GM23338 (cell line): ENCODE results near the gene ZPBP. TPM values are rescaled to one million over a fixed set of nuclear protein-coding genes. Genes with fewer than 3 reads are reported as not detected.

Experiments
- ATAC-seq: fragments of 200-7000 bp; cut with Tn5 transposase; 3 replicates; pipeline ENCODE4 v1.9.1; 2020
- DNase-seq: peaks from one replicate; pipeline ENCODE4 v3.0.0-alpha.2; 2015; ENCODE audit warnings: low spot score
- H2AFZ ChIP-seq: fragments of 200-600 bp; sonication (generic); 2 replicates; pipeline ENCODE4 v1.8.0; 2016; ENCODE audit warnings: antibody characterized with exemption, mild to moderate bottlenecking, moderate library complexity
- H3F3A ChIP-seq: fragments of 200-600 bp; sonication (generic); replicated peaks from 2 replicates; pipeline ENCODE4 v1.8.0; 2017; ENCODE audit warnings: antibody characterized with exemption, mixed run types, low read depth
- H3K27ac ChIP-seq: fragments of 200-600 bp; sonication (generic); 2 replicates; pipeline ENCODE4 v1.6.1; 2016; ENCODE audit warnings: low read depth
- H3K27me3 ChIP-seq: fragments of 200-600 bp; sonication (generic); 2 replicates; pipeline ENCODE4 v1.8.0; 2016; ENCODE audit warnings: mild to moderate bottlenecking, mixed run types, moderate library complexity; ENCODE audit not compliant: insufficient read depth
- H3K36me3 ChIP-seq: fragments of 200-600 bp; sonication (generic); 2 replicates; pipeline ENCODE4 v1.8.0; 2016; ENCODE audit warnings: mild to moderate bottlenecking; ENCODE audit not compliant: insufficient read depth
- H3K4me1 ChIP-seq: fragments of 200-600 bp; sonication (generic); 2 replicates; pipeline ENCODE4 v1.8.0; 2016; ENCODE audit warnings: mild to moderate bottlenecking, moderate library complexity; ENCODE audit not compliant: insufficient read depth
- H3K4me2 ChIP-seq: fragments of 200-600 bp; sonication (generic); 2 replicates; pipeline ENCODE4 v1.7.1; 2017; ENCODE audit warnings: mixed run types
- H3K4me3 ChIP-seq: fragments of 200-600 bp; sonication (generic); 2 replicates; pipeline ENCODE4 v1.6.1; 2016; ENCODE audit warnings: mixed run types
- H3K79me2 ChIP-seq: fragments of 200-600 bp; sonication (generic); replicated peaks from 2 replicates; pipeline ENCODE4 v1.8.0; 2017; ENCODE audit warnings: mild to moderate bottlenecking; ENCODE audit not compliant: insufficient read depth
- H3K9me2 ChIP-seq: fragments of 200-600 bp; sonication (generic); 2 replicates; pipeline ENCODE4 v1.8.0; 2017; ENCODE audit not compliant: insufficient read depth
- H4K20me1 ChIP-seq: fragments of 200-600 bp; sonication (generic); replicated peaks from 2 replicates; pipeline ENCODE4 v1.8.0; 2017; ENCODE audit warnings: mild to moderate bottlenecking; ENCODE audit not compliant: insufficient read depth
- H3K27ac Mint-ChIP-seq: 2 replicates; pipeline ENCODE4 v1.8.0; 2020; ENCODE audit warnings: inconsistent platforms, mild to moderate bottlenecking, moderate library complexity, mixed read lengths
- H3K27me3 Mint-ChIP-seq: 3 replicates; pipeline ENCODE4 v1.8.0; 2022; ENCODE audit warnings: low read depth, mild to moderate bottlenecking, moderate library complexity, mixed read lengths, inconsistent platforms; ENCODE audit not compliant: insufficient read depth, poor library complexity
- H3K36me3 Mint-ChIP-seq: 3 replicates; pipeline ENCODE4 v1.8.0; 2021; ENCODE audit warnings: low read depth, mild to moderate bottlenecking, inconsistent platforms, moderate library complexity, mixed read lengths
- H3K4me1 Mint-ChIP-seq: 3 replicates; pipeline ENCODE4 v1.8.0; 2020; ENCODE audit warnings: mild to moderate bottlenecking, inconsistent platforms, mixed read lengths
- H3K4me3 Mint-ChIP-seq: 3 replicates; pipeline ENCODE4 v1.8.0; 2021; ENCODE audit warnings: moderate library complexity, mild to moderate bottlenecking, inconsistent platforms, mixed read lengths
- H3K9me3 Mint-ChIP-seq: 3 replicates; pipeline ENCODE4 v1.8.0; 2020; ENCODE audit warnings: moderate library complexity, mild to moderate bottlenecking, inconsistent platforms, mixed read lengths
- CREB1 ChIP-seq: fragments of 250-450 bp; sonication (Bioruptor Pico); IDR thresholded peaks from 2 replicates; pipeline ENCODE4 v1.5.0; 2020; ENCODE audit warnings: low read depth, mild to moderate bottlenecking, moderate library complexity
- EZH2 ChIP-seq: fragments of 200-600 bp; sonication (generic); IDR thresholded peaks from one replicate; pipeline ENCODE4 v1.8.0; 2017; ENCODE audit warnings: antibody characterized with exemption, mild to moderate bottlenecking, low read depth; ENCODE audit not compliant: unreplicated experiment
- EZH2phosphoT487 ChIP-seq: fragments of 200-600 bp; sonication (generic); IDR thresholded peaks from one replicate; pipeline ENCODE4 v1.8.1; 2018; ENCODE audit warnings: antibody characterized with exemption; ENCODE audit not compliant: unreplicated experiment
- JUNB ChIP-seq: IDR thresholded peaks from one replicate; pipeline ENCODE4 v1.6.1; 2016; ENCODE audit warnings: antibody characterized with exemption; ENCODE audit not compliant: unreplicated experiment
- NANOG ChIP-seq: IDR thresholded peaks from 2 replicates; pipeline ENCODE4 v1.6.1; 2016; ENCODE audit warnings: antibody characterized with exemption, borderline replicate concordance
- POLR2AphosphoS5 ChIP-seq: IDR thresholded peaks from 2 replicates; pipeline ENCODE4 v1.6.1; 2016; ENCODE audit warnings: antibody characterized with exemption, low read depth
- REST ChIP-seq: IDR thresholded peaks from one replicate; pipeline ENCODE4 v1.6.1; 2018; ENCODE audit warnings: antibody characterized with exemption; ENCODE audit not compliant: unreplicated experiment
- STAT1 ChIP-seq: IDR thresholded peaks from one replicate; pipeline ENCODE4 v1.6.1; 2016; ENCODE audit warnings: antibody characterized with exemption; ENCODE audit not compliant: unreplicated experiment
- ZNF114 ChIP-seq: fragments of 250-450 bp; sonication (Bioruptor Pico); IDR thresholded peaks from 2 replicates; pipeline ENCODE4 v1.5.0; 2020; ENCODE audit warnings: mild to moderate bottlenecking, moderate library complexity
- ZNF331 ChIP-seq: fragments of 250-450 bp; sonication (Bioruptor Pico); IDR thresholded peaks from 2 replicates; pipeline ENCODE4 v1.5.0; 2020; ENCODE audit warnings: low read depth, mild to moderate bottlenecking, moderate library complexity
- polyA plus RNA-seq: library from polyadenylated mRNA; unstranded; fragments of >200 nt; fragmentation: Nextera tagmentation; extraction: Ambion mirVana; gene quantifications from 2 replicates; pipeline ENCODE4 v1.2.1, GENCODE V29; 2016
- total RNA-seq: library from RNA; depleted of rRNA; stranded (reverse); fragments of >200 nt; shearing (Covaris generic); gene quantifications from 2 replicates; pipeline ENCODE4 v1.2.3, GENCODE V29; 2014
- TF ChIP-seq, protein P1 (sequence below): IDR thresholded peaks from 2 replicates; pipeline ENCODE4 v1.6.1; 2016; ENCODE audit warnings: antibody characterized with exemption
- TF ChIP-seq, protein P2 (sequence below), 2 experiments: fragments of 200-600 bp in 1 of 2; sonication (generic) in 1 of 2; conservative IDR thresholded peaks; 2 replicates each; pipeline versions ENCODE4 v1.5.1 to v1.6.1; 2016 to 2017; ENCODE audit warnings: antibody characterized with exemption in 2 of 2, low read depth in 2 of 2, mild to moderate bottlenecking in 2 of 2, moderate library complexity in 1 of 2
- TF ChIP-seq, protein P3 (sequence below): fragments of 250-450 bp; sonication (Bioruptor Pico); IDR thresholded peaks from 2 replicates; pipeline ENCODE4 v1.5.0; 2020; ENCODE audit warnings: mild to moderate bottlenecking, moderate library complexity

The ZPBP gene
- total and polyA plus RNA-seq, 2 experiments from 2014 or later, result not detected

DNA sequence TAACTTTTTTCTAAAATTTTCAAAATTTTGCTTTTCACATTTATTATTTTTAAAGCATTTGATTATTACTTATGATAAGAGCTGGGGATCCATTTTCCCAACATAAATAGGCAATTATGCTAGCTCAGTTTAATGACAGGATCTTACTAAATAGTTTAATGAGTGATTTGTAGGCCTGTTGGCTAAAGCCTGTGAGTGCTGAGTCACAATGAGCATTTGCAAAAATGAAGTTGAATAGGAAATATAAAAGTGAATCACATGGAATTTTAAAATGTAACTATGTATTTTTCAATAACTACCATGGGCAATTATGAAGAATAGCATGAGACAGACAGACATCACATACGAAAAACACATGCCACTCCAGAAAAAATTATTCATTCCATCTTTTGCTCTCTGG, 45.1 kb upstream of the ZPBP start (continued):
- TF ChIP-seq POLR2AphosphoS5, result no peak

GRCh38 chr7:50125766-50126165, 32.7 kb upstream of the ZPBP start:
- Mint-ChIP-seq H3K27ac (no peak overlapping the region), H3K4me3 (no peak overlapping the region), H3K9me3 (no peaks in the 10 kb centered on the region), H3K4me1 (no peaks in the 10 kb centered on the region), H3K36me3 (no peaks in the 10 kb centered on the region), H3K27me3 (no peaks in the 10 kb centered on the region)
- no peak for ATAC-seq
- no peak for TF ChIP-seq EZH2
- no peak for TF ChIP-seq POLR2AphosphoS5
- TF ChIP-seq, protein P1, sequence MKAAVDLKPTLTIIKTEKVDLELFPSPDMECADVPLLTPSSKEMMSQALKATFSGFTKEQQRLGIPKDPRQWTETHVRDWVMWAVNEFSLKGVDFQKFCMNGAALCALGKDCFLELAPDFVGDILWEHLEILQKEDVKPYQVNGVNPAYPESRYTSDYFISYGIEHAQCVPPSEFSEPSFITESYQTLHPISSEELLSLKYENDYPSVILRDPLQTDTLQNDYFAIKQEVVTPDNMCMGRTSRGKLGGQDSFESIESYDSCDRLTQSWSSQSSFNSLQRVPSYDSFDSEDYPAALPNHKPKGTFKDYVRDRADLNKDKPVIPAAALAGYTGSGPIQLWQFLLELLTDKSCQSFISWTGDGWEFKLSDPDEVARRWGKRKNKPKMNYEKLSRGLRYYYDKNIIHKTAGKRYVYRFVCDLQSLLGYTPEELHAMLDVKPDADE, result no peak
- no peak for TF ChIP-seq REST
- TF ChIP-seq, protein P2, sequence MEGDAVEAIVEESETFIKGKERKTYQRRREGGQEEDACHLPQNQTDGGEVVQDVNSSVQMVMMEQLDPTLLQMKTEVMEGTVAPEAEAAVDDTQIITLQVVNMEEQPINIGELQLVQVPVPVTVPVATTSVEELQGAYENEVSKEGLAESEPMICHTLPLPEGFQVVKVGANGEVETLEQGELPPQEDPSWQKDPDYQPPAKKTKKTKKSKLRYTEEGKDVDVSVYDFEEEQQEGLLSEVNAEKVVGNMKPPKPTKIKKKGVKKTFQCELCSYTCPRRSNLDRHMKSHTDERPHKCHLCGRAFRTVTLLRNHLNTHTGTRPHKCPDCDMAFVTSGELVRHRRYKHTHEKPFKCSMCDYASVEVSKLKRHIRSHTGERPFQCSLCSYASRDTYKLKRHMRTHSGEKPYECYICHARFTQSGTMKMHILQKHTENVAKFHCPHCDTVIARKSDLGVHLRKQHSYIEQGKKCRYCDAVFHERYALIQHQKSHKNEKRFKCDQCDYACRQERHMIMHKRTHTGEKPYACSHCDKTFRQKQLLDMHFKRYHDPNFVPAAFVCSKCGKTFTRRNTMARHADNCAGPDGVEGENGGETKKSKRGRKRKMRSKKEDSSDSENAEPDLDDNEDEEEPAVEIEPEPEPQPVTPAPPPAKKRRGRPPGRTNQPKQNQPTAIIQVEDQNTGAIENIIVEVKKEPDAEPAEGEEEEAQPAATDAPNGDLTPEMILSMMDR (conservative IDR thresholded peaks at IDR 0.05; ENCODE audit: low read depth in 2 of 2), result no peak
- TF ChIP-seq NANOG, result no peak
- no peak for TF ChIP-seq ZNF114 (CRISPR knock-in tag)
- TF ChIP-seq ZNF331 (CRISPR knock-in tag), result no peak
- TF ChIP-seq EZH2phosphoT487, result no peak
- TF ChIP-seq CREB1 (CRISPR knock-in tag), result no peak
- TF ChIP-seq JUNB, result no peak
- TF ChIP-seq, protein P3, sequence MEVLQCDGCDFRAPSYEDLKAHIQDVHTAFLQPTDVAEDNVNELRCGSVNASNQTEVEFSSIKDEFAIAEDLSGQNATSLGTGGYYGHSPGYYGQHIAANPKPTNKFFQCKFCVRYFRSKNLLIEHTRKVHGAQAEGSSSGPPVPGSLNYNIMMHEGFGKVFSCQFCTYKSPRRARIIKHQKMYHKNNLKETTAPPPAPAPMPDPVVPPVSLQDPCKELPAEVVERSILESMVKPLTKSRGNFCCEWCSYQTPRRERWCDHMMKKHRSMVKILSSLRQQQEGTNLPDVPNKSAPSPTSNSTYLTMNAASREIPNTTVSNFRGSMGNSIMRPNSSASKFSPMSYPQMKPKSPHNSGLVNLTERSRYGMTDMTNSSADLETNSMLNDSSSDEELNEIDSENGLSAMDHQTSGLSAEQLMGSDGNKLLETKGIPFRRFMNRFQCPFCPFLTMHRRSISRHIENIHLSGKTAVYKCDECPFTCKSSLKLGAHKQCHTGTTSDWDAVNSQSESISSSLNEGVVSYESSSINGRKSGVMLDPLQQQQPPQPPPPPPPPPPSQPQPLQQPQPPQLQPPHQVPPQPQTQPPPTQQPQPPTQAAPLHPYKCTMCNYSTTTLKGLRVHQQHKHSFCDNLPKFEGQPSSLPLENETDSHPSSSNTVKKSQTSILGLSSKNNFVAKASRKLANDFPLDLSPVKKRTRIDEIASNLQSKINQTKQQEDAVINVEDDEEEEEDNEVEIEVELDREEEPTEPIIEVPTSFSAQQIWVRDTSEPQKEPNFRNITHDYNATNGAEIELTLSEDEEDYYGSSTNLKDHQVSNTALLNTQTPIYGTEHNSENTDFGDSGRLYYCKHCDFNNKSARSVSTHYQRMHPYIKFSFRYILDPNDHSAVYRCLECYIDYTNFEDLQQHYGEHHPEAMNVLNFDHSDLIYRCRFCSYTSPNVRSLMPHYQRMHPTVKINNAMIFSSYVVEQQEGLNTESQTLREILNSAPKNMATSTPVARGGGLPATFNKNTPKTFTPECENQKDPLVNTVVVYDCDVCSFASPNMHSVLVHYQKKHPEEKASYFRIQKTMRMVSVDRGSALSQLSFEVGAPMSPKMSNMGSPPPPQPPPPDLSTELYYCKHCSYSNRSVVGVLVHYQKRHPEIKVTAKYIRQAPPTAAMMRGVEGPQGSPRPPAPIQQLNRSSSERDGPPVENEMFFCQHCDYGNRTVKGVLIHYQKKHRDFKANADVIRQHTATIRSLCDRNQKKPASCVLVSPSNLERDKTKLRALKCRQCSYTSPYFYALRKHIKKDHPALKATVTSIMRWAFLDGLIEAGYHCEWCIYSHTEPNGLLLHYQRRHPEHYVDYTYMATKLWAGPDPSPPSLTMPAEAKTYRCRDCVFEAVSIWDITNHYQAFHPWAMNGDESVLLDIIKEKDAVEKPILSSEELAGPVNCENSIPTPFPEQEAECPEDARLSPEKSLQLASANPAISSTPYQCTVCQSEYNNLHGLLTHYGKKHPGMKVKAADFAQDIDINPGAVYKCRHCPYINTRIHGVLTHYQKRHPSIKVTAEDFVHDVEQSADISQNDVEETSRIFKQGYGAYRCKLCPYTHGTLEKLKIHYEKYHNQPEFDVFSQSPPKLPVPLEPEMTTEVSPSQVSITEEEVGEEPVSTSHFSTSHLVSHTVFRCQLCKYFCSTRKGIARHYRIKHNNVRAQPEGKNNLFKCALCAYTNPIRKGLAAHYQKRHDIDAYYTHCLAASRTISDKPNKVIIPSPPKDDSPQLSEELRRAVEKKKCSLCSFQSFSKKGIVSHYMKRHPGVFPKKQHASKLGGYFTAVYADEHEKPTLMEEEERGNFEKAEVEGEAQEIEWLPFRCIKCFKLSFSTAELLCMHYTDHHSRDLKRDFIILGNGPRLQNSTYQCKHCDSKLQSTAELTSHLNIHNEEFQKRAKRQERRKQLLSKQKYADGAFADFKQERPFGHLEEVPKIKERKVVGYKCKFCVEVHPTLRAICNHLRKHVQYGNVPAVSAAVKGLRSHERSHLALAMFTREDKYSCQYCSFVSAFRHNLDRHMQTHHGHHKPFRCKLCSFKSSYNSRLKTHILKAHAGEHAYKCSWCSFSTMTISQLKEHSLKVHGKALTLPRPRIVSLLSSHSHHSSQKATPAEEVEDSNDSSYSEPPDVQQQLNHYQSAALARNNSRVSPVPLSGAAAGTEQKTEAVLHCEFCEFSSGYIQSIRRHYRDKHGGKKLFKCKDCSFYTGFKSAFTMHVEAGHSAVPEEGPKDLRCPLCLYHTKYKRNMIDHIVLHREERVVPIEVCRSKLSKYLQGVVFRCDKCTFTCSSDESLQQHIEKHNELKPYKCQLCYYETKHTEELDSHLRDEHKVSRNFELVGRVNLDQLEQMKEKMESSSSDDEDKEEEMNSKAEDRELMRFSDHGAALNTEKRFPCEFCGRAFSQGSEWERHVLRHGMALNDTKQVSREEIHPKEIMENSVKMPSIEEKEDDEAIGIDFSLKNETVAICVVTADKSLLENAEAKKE (CRISPR knock-in tag), result no peak
- no peak for TF ChIP-seq STAT1
- H3K79me2 ChIP-seq, result no peaks in the 10 kb centered on the region
- H2AFZ ChIP-seq, result no peak overlapping the region
- H3K9me2 ChIP-seq, result no peaks in the 10 kb centered on the region
- no peaks in the 10 kb centered on the region for H3F3A ChIP-seq
- no peaks in the 10 kb centered on the region for H4K20me1 ChIP-seq
- DNase-seq, result no peak
- no peak overlapping the region for H3K27ac ChIP-seq
- H3K4me1 ChIP-seq, result no peaks in the 10 kb centered on the region
- no peaks in the 10 kb centered on the region for H3K27me3 ChIP-seq
- no peak overlapping the region for H3K4me2 ChIP-seq
- no peaks in the 10 kb centered on the region for H3K36me3 ChIP-seq
- no peak overlapping the region for H3K4me3 ChIP-seq
